Stimulated activated CD4-positive, alpha-beta T cell treated with anti-CD3 and anti-CD28 coated beads, Interleukin-4, amount 100 ng/mL, for 1 hour (primary cell): ENCODE results near the gene PIGO.

Experiments used
- DNase-seq: peaks from one replicate; pipeline ENCODE4 v3.0.0-alpha.2; 2020

PIGO gene

GRCh38 chr9:35070823-35071813, 25.3 kb downstream of the PIGO start:
- DNase-seq: no peak

GRCh38 chr9:35069020-35069419, 27.4 kb downstream of the PIGO start:
- no peak for DNase-seq

GRCh38 chr9:35067056-35067455, 29.3 kb downstream of the PIGO start:
- DNase-seq: no peak

- DNase-seq: no peak
These were observed 35.7 kb downstream of the PIGO start for GRCh38 chr9:35060548-35061207.

GRCh38 chr9:35059438-35059837, 37.0 kb downstream of the PIGO start:
- DNase-seq: no peak

GRCh38 chr9:35057271-35057620, 39.1 kb downstream of the PIGO start:
- DNase-seq: no peak

GRCh38 chr9:35056571-35057270, 39.7 kb downstream of the PIGO start:
- no peak for DNase-seq

GRCh38 chr9:35054871-35055644, 41.3 kb downstream of the PIGO start:
- no peak for DNase-seq

- no peak for DNase-seq
These were observed 42.1 kb downstream of the PIGO start for GRCh38 chr9:35054185-35054835.

GRCh38 chr9:35051069-35051967, 45.1 kb downstream of the PIGO start:
- DNase-seq: peak; percentile 52

- DNase-seq: no peak
These were observed 47.9 kb downstream of the PIGO start for GRCh38 chr9:35048511-35048910.

- no peak for DNase-seq
These were observed 52.3 kb downstream of the PIGO start for GRCh38 chr9:35044071-35044470.

- no peak for DNase-seq
These were observed 53.4 kb downstream of the PIGO start for GRCh38 chr9:35042891-35043545.

GRCh38 chr9:35042081-35042604, 54.2 kb downstream of the PIGO start:
- DNase-seq: no peak
